DND-41 (cell line): Measurements from ENCODE around the gene AFAP1L1.

Experiments
- ATAC-seq: fragments of 200-7000 bp; cut with Tn5 transposase; 3 replicates; pipeline ENCODE4 v1.9.1; 2021; ENCODE audit warnings: low read depth; ENCODE audit not compliant: insufficient read depth
- DNase-seq: peaks from one replicate; pipeline ENCODE4 v3.0.0-alpha.2; 2020
- H2AFZ ChIP-seq: 2 replicates; pipeline ENCODE4 v1.6.0; 2012; ENCODE audit warnings: low read depth, low read length
- H3K27ac ChIP-seq: 2 replicates; pipeline ENCODE4 v1.5.1; 2012; ENCODE audit warnings: low read length, inconsistent platforms
- H3K27me3 ChIP-seq: fragments of 200-600 bp; sonication (generic); 2 replicates; pipeline ENCODE4 v1.6.0; 2012; ENCODE audit warnings: low read length, mild to moderate bottlenecking, inconsistent platforms; ENCODE audit not compliant: insufficient read depth, poor library complexity
- H3K36me3 ChIP-seq: 2 replicates; pipeline ENCODE4 v1.5.1; 2012; ENCODE audit warnings: low read length, inconsistent platforms; ENCODE audit not compliant: insufficient read depth
- H3K4me1 ChIP-seq: 2 replicates; pipeline ENCODE4 v1.5.1; 2012; ENCODE audit warnings: mild to moderate bottlenecking, low read length; ENCODE audit not compliant: insufficient read depth
- H3K4me2 ChIP-seq: 2 replicates; pipeline ENCODE4 v1.6.0; 2012; ENCODE audit warnings: mild to moderate bottlenecking, moderate library complexity, low read length, inconsistent platforms; ENCODE audit not compliant: insufficient read depth
- H3K4me3 ChIP-seq, 2 experiments: fragments of 200-600 bp in 1 of 2; shearing (Covaris generic) in 1 of 2; 2 replicates each; pipeline ENCODE4 v1.5.1; 2012 to 2016; ENCODE audit warnings: inconsistent platforms in 2 of 2, low read length in 2 of 2, mild to moderate bottlenecking in 2 of 2, low read depth in 1 of 2, moderate library complexity in 1 of 2
- H3K79me2 ChIP-seq: 2 replicates; pipeline ENCODE4 v1.6.0; 2012; ENCODE audit warnings: low read length, inconsistent platforms; ENCODE audit not compliant: insufficient read depth
- H3K9ac ChIP-seq: 2 replicates; pipeline ENCODE4 v1.6.0; 2012; ENCODE audit warnings: low read depth, mild to moderate bottlenecking, inconsistent platforms, low read length, moderate library complexity
- H3K9me3 ChIP-seq: 2 replicates; pipeline ENCODE4 v1.5.1; 2012; ENCODE audit warnings: low read length, moderate library complexity, mild to moderate bottlenecking, inconsistent platforms; ENCODE audit not compliant: insufficient read depth, severe bottlenecking
- H4K20me1 ChIP-seq: 2 replicates; pipeline ENCODE4 v1.6.0; 2012; ENCODE audit warnings: low read length; ENCODE audit not compliant: insufficient read depth
- EZH2 ChIP-seq: IDR thresholded peaks from 3 replicates; pipeline ENCODE4 v1.6.1; 2012; ENCODE audit warnings: borderline replicate concordance, low read depth, mild to moderate bottlenecking, moderate library complexity, low read length, inconsistent platforms; ENCODE audit not compliant: severe bottlenecking
- TF ChIP-seq, protein P1 (sequence below): IDR thresholded peaks from 2 replicates; pipeline ENCODE4 v1.5.1; 2012; ENCODE audit warnings: borderline replicate concordance, low read length, moderate library complexity, mild to moderate bottlenecking; ENCODE audit not compliant: poor library complexity, severe bottlenecking; ENCODE audit errors: extremely low read depth

The AFAP1L1 gene

DNA sequence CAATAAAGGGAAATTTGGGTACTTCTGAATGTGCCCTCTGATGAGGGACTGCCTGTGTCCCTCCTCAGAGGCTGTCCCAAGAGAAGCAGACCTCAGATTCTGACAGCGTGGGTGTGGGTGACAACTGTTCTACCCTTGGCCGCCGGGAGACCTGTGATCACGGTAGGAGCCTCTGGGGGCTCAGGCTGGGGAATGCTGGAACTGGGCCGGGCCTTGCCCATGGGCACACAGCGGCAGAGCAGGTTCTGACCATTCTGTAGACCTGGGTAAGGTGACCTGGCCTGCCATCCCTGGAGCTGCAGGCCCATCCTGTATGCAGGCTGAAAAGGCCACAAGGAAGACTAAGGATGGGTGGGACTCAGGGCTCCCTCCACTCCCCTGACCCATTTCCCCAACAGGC is 44.1 kb downstream of the AFAP1L1 start:
- Histone ChIP-seq H3K9ac (no peak overlapping the region), H3K4me1 (no peaks in the 10 kb centered on the region; the same call in 1 of the 2 replicates), H2AFZ (no peak overlapping the region), H3K4me2 (no peak overlapping the region), H3K36me3 (no peaks in the 10 kb centered on the region), H3K27me3 (no peaks in the 10 kb centered on the region), H3K79me2 (no peaks in the 10 kb centered on the region), H4K20me1 (no peaks in the 10 kb centered on the region), H3K4me3 (no peak overlapping the region), H3K9me3 (no peaks in the 10 kb centered on the region), H3K27ac (no peak overlapping the region)
- TF ChIP-seq, protein P1, sequence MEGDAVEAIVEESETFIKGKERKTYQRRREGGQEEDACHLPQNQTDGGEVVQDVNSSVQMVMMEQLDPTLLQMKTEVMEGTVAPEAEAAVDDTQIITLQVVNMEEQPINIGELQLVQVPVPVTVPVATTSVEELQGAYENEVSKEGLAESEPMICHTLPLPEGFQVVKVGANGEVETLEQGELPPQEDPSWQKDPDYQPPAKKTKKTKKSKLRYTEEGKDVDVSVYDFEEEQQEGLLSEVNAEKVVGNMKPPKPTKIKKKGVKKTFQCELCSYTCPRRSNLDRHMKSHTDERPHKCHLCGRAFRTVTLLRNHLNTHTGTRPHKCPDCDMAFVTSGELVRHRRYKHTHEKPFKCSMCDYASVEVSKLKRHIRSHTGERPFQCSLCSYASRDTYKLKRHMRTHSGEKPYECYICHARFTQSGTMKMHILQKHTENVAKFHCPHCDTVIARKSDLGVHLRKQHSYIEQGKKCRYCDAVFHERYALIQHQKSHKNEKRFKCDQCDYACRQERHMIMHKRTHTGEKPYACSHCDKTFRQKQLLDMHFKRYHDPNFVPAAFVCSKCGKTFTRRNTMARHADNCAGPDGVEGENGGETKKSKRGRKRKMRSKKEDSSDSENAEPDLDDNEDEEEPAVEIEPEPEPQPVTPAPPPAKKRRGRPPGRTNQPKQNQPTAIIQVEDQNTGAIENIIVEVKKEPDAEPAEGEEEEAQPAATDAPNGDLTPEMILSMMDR = no peak
- no peak for TF ChIP-seq EZH2
- DNase-seq = no peak
- no peak for ATAC-seq

DNA sequence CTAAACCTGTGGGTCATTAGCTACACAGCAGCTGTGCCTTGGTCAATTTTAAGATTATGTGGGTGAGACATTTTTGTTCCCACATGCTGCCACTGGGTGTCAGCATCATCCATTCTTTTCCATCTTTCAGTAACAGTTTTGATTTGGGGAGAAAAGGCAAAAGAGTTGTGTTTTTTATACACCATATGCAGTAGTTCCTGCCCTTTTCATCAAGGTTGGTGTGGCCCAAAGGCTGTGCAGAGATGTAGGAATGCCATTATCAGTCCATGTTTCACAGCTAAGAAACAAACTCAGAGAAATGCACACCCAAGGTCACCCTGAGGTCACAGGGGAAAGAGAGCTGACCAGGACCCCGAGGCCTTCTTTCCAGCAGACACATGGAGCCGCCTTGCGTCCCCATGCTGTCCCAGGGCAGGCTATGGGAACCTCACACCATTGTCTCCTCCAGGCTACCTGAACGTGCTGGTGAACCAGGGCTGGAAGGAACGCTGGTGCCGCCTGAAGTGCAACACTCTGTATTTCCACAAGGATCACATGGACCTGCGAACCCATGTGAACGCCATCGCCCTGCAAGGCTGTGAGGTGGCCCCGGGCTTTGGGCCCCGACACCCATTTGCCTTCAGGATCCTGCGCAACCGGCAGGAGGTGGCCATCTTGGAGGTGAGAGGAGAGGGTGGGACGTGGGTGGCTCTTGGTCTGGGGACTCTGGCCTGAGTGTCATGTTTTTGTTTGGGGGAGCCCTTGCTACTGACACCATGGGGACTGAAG is 45.8 kb downstream of the AFAP1L1 start:
- TF ChIP-seq, protein P1 = peak; percentile 78
- TF ChIP-seq EZH2 = no peak
- ATAC-seq = peak; percentile 66
- no peaks in the 10 kb centered on the region for H3K27me3 ChIP-seq

DNA sequence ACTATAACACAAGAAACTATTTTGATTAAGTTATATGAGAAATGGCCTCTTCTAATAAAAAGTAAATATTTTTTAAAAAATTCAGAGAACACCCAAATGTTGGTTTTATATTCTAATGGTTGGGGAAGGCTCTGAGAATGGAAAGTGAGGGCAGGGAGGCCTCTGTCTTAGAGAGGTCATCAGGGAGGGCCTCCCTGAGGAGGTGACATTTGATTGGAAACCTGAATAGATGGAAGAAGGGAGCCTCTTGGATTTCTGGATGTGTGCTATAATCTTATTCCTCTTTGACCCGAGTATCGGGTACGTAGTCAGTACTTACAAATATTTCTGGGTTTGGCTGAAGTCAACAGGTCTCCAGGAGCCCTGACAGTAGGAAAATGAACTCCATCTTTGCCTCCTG is 47.5 kb downstream of the AFAP1L1 start:
- TF ChIP-seq, protein P1 = no peak
- TF ChIP-seq EZH2 = no peak
- Histone ChIP-seq H3K79me2 (no peaks in the 10 kb centered on the region), H3K27me3 (no peaks in the 10 kb centered on the region), H3K4me1 (no peaks in the 10 kb centered on the region), H3K27ac (no peak overlapping the region), H4K20me1 (no peaks in the 10 kb centered on the region), H3K9me3 (no peaks in the 10 kb centered on the region), H2AFZ (no peak overlapping the region), H3K36me3 (no peaks in the 10 kb centered on the region), H3K4me3 (no peak overlapping the region), H3K9ac (no peak overlapping the region), H3K4me2 (no peak overlapping the region)
- DNase-seq (no peak), ATAC-seq (no peak)

More for the DNA sequence above, 45.8 kb downstream of the AFAP1L1 start:
- H3K4me3 ChIP-seq = no peak overlapping the region
- no peaks in the 10 kb centered on the region for H4K20me1 ChIP-seq
- no peak overlapping the region for H2AFZ ChIP-seq
- H3K79me2 ChIP-seq = no peaks in the 10 kb centered on the region
- no peaks in the 10 kb centered on the region for H3K36me3 ChIP-seq
- no peak overlapping the region for H3K27ac ChIP-seq
- H3K4me1 ChIP-seq = no peaks in the 10 kb centered on the region
- H3K9ac ChIP-seq = no peak overlapping the region
- DNase-seq = peak; percentile 21
- no peaks in the 10 kb centered on the region for H3K9me3 ChIP-seq
- H3K4me2 ChIP-seq = no peak overlapping the region
